Measurements from ENCODE around the gene USP46.

Gene USP46

GRCh38 chr4:52617336-52618020 is 41.6 kb downstream of the USP46 start:
- no peak for DNase-seq

GRCh38 chr4:52614241-52614640 is 44.9 kb downstream of the USP46 start:
- DNase-seq = no peak

- no peak for DNase-seq
These were observed 46.8 kb downstream of the USP46 start for GRCh38 chr4:52612341-52612740.

GRCh38 chr4:52611030-52611555 is 48.0 kb downstream of the USP46 start:
- DNase-seq = no peak

- no peak for DNase-seq
These were observed 52.4 kb downstream of the USP46 start for GRCh38 chr4:52606726-52607125.

- no peak for DNase-seq
These were observed 53.1 kb downstream of the USP46 start for GRCh38 chr4:52606040-52606439.

- DNase-seq = no peak
These were observed 54.9 kb downstream of the USP46 start for GRCh38 chr4:52604215-52604614.

- no peak for DNase-seq
These were observed 58.8 kb downstream of the USP46 start for GRCh38 chr4:52600275-52600674.

- DNase-seq = no peak
These were observed 64.1 kb downstream of the USP46 start for GRCh38 chr4:52595001-52595400.

- DNase-seq = no peak
These were observed 66.8 kb downstream of the USP46 start for GRCh38 chr4:52592287-52592686.

- no peak for DNase-seq
These were observed 70.1 kb downstream of the USP46 start for GRCh38 chr4:52588771-52589591.

GRCh38 chr4:52588097-52588496 is 71.0 kb downstream of the USP46 start:
- DNase-seq = no peak

GRCh38 chr4:52586069-52586468 is 73.0 kb downstream of the USP46 start:
- DNase-seq = no peak

- DNase-seq = no peak
These were observed 73.7 kb downstream of the USP46 start for GRCh38 chr4:52585379-52585778.

GRCh38 chr4:52579602-52580272 is 79.4 kb downstream of the USP46 start:
- DNase-seq = no peak

GRCh38 chr4:52578951-52579350 is 80.2 kb downstream of the USP46 start:
- no peak for DNase-seq

GRCh38 chr4:52577624-52577962 is 81.5 kb downstream of the USP46 start:
- DNase-seq = no peak

- no peak for DNase-seq
These were observed 82.0 kb downstream of the USP46 start for GRCh38 chr4:52576961-52577623.

GRCh38 chr4:52576326-52576725 is 82.8 kb downstream of the USP46 start:
- DNase-seq = no peak

GRCh38 chr4:52575406-52575805 is 83.7 kb downstream of the USP46 start:
- DNase-seq = no peak

- DNase-seq = no peak
These were observed 85.1 kb downstream of the USP46 start for GRCh38 chr4:52574036-52574435.

- DNase-seq = no peak
These were observed 85.5 kb downstream of the USP46 start for GRCh38 chr4:52573551-52573950.

GRCh38 chr4:52572936-52573485 is 86.1 kb downstream of the USP46 start:
- no peak for DNase-seq
